Neural progenitor cell (in vitro differentiated cells): ENCODE data around the gene PAPSS2.

Source experiments
- CTCF ChIP-seq: fragments of 200-600 bp; sonication (generic); IDR thresholded peaks from 2 replicates; pipeline ENCODE4 v1.5.1; 2017; ENCODE audit warnings: antibody characterized with exemption, mild to moderate bottlenecking
- EZH2 ChIP-seq: fragments of 200-600 bp; sonication (generic); IDR thresholded peaks from 2 replicates; pipeline ENCODE4 v1.6.1; 2017; ENCODE audit warnings: antibody characterized with exemption, mild to moderate bottlenecking, moderate library complexity
- EZH2phosphoT487 ChIP-seq: fragments of 200-600 bp; sonication (generic); IDR thresholded peaks from 2 replicates; pipeline ENCODE4 v1.6.1; 2017; ENCODE audit warnings: antibody characterized with exemption

DNA sequence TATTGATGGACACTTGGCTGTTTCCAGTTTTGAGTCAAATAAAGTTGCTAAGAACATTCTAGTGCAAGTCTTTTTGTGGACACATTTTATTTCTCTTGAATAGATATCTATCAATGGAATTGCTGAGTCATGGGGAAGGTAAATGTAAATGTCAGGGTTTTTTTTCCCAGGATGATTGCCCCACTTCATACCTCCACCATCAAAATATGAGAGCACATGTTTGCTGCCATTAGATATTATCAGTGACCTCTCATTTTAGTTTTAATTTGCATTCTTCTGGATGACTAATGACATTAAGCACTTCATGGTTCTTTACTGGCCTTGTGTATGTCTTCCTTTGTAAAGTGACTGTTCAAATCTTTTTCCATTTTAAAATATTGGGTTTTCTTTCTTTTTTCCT, 45.7 kb downstream of the PAPSS2 start:
- no peak for TF ChIP-seq EZH2phosphoT487
- no peak for TF ChIP-seq CTCF
- no peak for TF ChIP-seq EZH2
